Mammary epithelial cell (primary cell): ENCODE measurements around the gene ITPR3.

Experiments
- EZH2 ChIP-seq: IDR thresholded peaks from 2 replicates; pipeline ENCODE4 v1.6.1; 2012; ENCODE audit warnings: low read length, inconsistent platforms, borderline replicate concordance
- TF ChIP-seq, protein P1 (sequence below), 2 donors: IDR thresholded peaks in 1 of 2; conservative IDR thresholded peaks in 1 of 2; 2 replicates each; pipeline ENCODE4 v1.5.1; 2011 to 2012; ENCODE audit warnings: inconsistent platforms in 2 of 2, low read length in 2 of 2, mild to moderate bottlenecking in 2 of 2, control low read depth in 1 of 2, low read depth in 1 of 2; ENCODE audit not compliant: insufficient read depth in 1 of 2; ENCODE audit errors: extremely low read depth in 1 of 2

- TF ChIP-seq, protein P1, sequence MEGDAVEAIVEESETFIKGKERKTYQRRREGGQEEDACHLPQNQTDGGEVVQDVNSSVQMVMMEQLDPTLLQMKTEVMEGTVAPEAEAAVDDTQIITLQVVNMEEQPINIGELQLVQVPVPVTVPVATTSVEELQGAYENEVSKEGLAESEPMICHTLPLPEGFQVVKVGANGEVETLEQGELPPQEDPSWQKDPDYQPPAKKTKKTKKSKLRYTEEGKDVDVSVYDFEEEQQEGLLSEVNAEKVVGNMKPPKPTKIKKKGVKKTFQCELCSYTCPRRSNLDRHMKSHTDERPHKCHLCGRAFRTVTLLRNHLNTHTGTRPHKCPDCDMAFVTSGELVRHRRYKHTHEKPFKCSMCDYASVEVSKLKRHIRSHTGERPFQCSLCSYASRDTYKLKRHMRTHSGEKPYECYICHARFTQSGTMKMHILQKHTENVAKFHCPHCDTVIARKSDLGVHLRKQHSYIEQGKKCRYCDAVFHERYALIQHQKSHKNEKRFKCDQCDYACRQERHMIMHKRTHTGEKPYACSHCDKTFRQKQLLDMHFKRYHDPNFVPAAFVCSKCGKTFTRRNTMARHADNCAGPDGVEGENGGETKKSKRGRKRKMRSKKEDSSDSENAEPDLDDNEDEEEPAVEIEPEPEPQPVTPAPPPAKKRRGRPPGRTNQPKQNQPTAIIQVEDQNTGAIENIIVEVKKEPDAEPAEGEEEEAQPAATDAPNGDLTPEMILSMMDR (conservative IDR thresholded peaks at IDR 0.05 in 1 of 2, IDR thresholded peaks at IDR 0.05 in 1 of 2; ENCODE audit: extremely low read depth in 1 of 2, insufficient read depth in 1 of 2, low read depth in 1 of 2, low read length in 2 of 2) = peak; percentile 41 to 49
- TF ChIP-seq EZH2 = no peak
These were observed 37.4 kb upstream of the ITPR3 start for GRCh38 chr6:33583591-33584155.
